ENCODE results near the gene CKAP2L. TPM values are rescaled to one million over a fixed set of nuclear protein-coding genes. Genes with fewer than 3 reads are reported as not detected.
A peak's percentile ranks its signal among the peaks of the same experiment; 100 is the strongest.

CKAP2L gene
- total and polyA plus RNA-seq, 10 of the 15 experiments (the other 5 are each of a cell fraction or from before 2014, with no cell fraction given), result 10.5 to 37.4 (median 20.2) TPM

GRCh38 chr2:112726487-112727190, 37.8 kb downstream of the CKAP2L start:
- Histone ChIP-seq H3K36me3 (ENCODE audit: control insufficient read depth in 2 of 2, insufficient read depth in 2 of 2, low read length in 1 of 2) (no peaks in the 10 kb centered on the region), H3K27me3 (replicated peaks in 1 of 2; ENCODE audit: control insufficient read depth in 2 of 2, insufficient read depth in 2 of 2, low read length in 1 of 2) (no peaks in the 10 kb centered on the region), H3K4me2 (ENCODE audit: control insufficient read depth, insufficient read depth) (peak overlapping the region; percentile 59), H3K4me3 (no peak overlapping the region), H3K9me3 (replicated peaks; ENCODE audit: control insufficient read depth, insufficient read depth, low read length) (no peaks in the 10 kb centered on the region), H4K20me1 (ENCODE audit: control insufficient read depth, insufficient read depth) (no peaks in the 10 kb centered on the region), H3K9ac (ENCODE audit: control insufficient read depth, insufficient read depth, low read length) (no peak overlapping the region), H2AFZ (ENCODE audit: control insufficient read depth, low read depth, low read length) (peak overlapping the region; percentile 67), H3K79me2 (ENCODE audit: control insufficient read depth, insufficient read depth, low read length) (no peaks in the 10 kb centered on the region), H3K4me1 (ENCODE audit: control insufficient read depth, insufficient read depth, low read length) (peaks cover 22% of the 10 kb centered on the region), H3K27ac (ENCODE audit: control insufficient read depth, insufficient read depth) (peak overlapping the region; percentile 39; the same call in 1 of the 2 replicates)
- CTCF ChIA-PET, result interaction anchor here (0.6 to 12.8 kb wide), 38 partner anchors 8 to 472 kb away, joined by 3 to 671 read pairs (median 6); partner anchors contain the start of genes CHCHD5, SLC20A1 and ZC3H8
- RAD21 ChIA-PET (ENCODE audit: unreplicated experiment), result interaction anchor here (0.7 to 10.7 kb wide), 34 partner anchors 9 to 245 kb away, joined by 3 to 494 read pairs (median 5); partner anchors contain the start of genes CHCHD5, CKAP2L and SLC20A1
- in situ Hi-C loops (cut with MboI) (no loop called here), intact Hi-C loops (cut with micrococcal nuclease; ENCODE audit: unreplicated experiment) (loop anchor here (1.0 to 5.0 kb wide), 5 partner anchors 35 to 244 kb away; partner anchors contain the start of genes SLC20A1 and TTL)
- FAIRE-seq (peak; percentile 99), DNase-seq (ENCODE audit: low read depth, low spot score) (peak; percentile 61), ATAC-seq (peak; percentile 86)
- POLR2A ChIA-PET, result interaction anchor here (1.0 to 4.9 kb wide), 14 partner anchors 16 to 143 kb away, joined by 3 to 51 read pairs (median 8); partner anchors contain the start of genes CHCHD5 and SLC20A1
- no TSS peak for BruUV-seq (replicated peaks)
- SMC1A ChIA-PET (ENCODE audit: uncharacterized antibody, unreplicated experiment), result interaction anchor here (0.6 to 10.9 kb wide), 41 partner anchors 10 to 233 kb away, joined by 3 to 455 read pairs (median 8); partner anchors contain the start of genes CHCHD5 and SLC20A1
- WGBS (ENCODE audit: insufficient coverage, insufficient replicate concordance, low lambda C conversion rate, missing lambda C conversion rate), result 14% methylated on average over 19 of the region's 19 CpGs
- no peak for TF ChIP-seq MTA3 (IDR thresholded peaks at IDR 0.05; ENCODE audit: borderline replicate concordance, low read length)
- peak; percentile 98 to 99 (median 99); a peak in 5 of 6 replicates for TF ChIP-seq CTCF (IDR thresholded peaks at IDR 0.05 in 2 of 3, conservative IDR thresholded peaks at IDR 0.05 in 1 of 3; ENCODE audit: control insufficient read depth in 2 of 3, extremely low read depth in 1 of 3, insufficient read depth in 1 of 3, low read depth in 3 of 3, low read length in 3 of 3)
- TF ChIP-seq, protein P1, sequence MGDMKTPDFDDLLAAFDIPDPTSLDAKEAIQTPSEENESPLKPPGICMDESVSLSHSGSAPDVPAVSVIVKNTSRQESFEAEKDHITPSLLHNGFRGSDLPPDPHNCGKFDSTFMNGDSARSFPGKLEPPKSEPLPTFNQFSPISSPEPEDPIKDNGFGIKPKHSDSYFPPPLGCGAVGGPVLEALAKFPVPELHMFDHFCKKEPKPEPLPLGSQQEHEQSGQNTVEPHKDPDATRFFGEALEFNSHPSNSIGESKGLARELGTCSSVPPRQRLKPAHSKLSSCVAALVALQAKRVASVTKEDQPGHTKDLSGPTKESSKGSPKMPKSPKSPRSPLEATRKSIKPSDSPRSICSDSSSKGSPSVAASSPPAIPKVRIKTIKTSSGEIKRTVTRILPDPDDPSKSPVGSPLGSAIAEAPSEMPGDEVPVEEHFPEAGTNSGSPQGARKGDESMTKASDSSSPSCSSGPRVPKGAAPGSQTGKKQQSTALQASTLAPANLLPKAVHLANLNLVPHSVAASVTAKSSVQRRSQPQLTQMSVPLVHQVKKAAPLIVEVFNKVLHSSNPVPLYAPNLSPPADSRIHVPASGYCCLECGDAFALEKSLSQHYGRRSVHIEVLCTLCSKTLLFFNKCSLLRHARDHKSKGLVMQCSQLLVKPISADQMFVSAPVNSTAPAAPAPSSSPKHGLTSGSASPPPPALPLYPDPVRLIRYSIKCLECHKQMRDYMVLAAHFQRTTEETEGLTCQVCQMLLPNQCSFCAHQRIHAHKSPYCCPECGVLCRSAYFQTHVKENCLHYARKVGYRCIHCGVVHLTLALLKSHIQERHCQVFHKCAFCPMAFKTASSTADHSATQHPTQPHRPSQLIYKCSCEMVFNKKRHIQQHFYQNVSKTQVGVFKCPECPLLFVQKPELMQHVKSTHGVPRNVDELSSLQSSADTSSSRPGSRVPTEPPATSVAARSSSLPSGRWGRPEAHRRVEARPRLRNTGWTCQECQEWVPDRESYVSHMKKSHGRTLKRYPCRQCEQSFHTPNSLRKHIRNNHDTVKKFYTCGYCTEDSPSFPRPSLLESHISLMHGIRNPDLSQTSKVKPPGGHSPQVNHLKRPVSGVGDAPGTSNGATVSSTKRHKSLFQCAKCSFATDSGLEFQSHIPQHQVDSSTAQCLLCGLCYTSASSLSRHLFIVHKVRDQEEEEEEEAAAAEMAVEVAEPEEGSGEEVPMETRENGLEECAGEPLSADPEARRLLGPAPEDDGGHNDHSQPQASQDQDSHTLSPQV (IDR thresholded peaks at IDR 0.05), result 0 out of 2 replicates have a peak, but pooled peaks have one; percentile 51
- no peak for TF ChIP-seq USF2 (IDR thresholded peaks at IDR 0.05; ENCODE audit: borderline replicate concordance, low read depth, low read length)
- no peak for TF ChIP-seq WRNIP1 (IDR thresholded peaks at IDR 0.05; ENCODE audit: borderline replicate concordance, low read depth, low read length)
- no peak for TF ChIP-seq MEF2B (IDR thresholded peaks at IDR 0.05; ENCODE audit: partially characterized antibody, poor library complexity, severe bottlenecking)
- TF ChIP-seq MAX (IDR thresholded peaks at IDR 0.05; ENCODE audit: low read depth, low read length), result 0 out of 2 replicates have a peak, but pooled peaks have one; percentile 44
- TF ChIP-seq HCFC1 (IDR thresholded peaks at IDR 0.05; ENCODE audit: low read length), result no peak
- TF ChIP-seq, protein P2, sequence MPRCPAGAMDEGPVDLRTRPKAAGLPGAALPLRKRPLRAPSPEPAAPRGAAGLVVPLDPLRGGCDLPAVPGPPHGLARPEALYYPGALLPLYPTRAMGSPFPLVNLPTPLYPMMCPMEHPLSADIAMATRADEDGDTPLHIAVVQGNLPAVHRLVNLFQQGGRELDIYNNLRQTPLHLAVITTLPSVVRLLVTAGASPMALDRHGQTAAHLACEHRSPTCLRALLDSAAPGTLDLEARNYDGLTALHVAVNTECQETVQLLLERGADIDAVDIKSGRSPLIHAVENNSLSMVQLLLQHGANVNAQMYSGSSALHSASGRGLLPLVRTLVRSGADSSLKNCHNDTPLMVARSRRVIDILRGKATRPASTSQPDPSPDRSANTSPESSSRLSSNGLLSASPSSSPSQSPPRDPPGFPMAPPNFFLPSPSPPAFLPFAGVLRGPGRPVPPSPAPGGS (IDR thresholded peaks at IDR 0.05; ENCODE audit: borderline replicate concordance, insufficient read depth, low read depth, low read length, poor library complexity, severe bottlenecking), result peak; percentile 69
- TF ChIP-seq CREM (IDR thresholded peaks at IDR 0.05; ENCODE audit: low read depth), result 0 out of 2 replicates have a peak, but pooled peaks have one; percentile 22
- TF ChIP-seq ZBED1 (IDR thresholded peaks at IDR 0.05; ENCODE audit: borderline replicate concordance), result no peak
